Endothelial cell (in vitro differentiated cells): ENCODE results near the gene OTOA. TPM values are rescaled to one million over a fixed set of nuclear protein-coding genes. Genes with fewer than 3 reads are reported as not detected.
"Not testable (repeated sequence)": the region's sequence is repeated elsewhere in the genome, so short reads cannot be mapped to it uniquely, and the experiment has no call there.

ENCODE experiments used
- DNase-seq: peaks from one replicate; pipeline ENCODE4 v3.0.0; 2021; ENCODE audit warnings: low spot score
- H3K27ac Mint-ChIP-seq: one replicate; pipeline ENCODE4 v1.8.0; 2021; ENCODE audit warnings: mixed read lengths, inconsistent platforms; ENCODE audit not compliant: unreplicated experiment
- H3K27me3 Mint-ChIP-seq: one replicate; pipeline ENCODE4 v1.8.0; 2021; ENCODE audit warnings: mild to moderate bottlenecking, moderate library complexity, mixed read lengths, inconsistent platforms; ENCODE audit not compliant: unreplicated experiment
- H3K36me3 Mint-ChIP-seq: one replicate; pipeline ENCODE4 v1.8.0; 2021; ENCODE audit warnings: mild to moderate bottlenecking, low read depth, mixed read lengths, inconsistent platforms; ENCODE audit not compliant: unreplicated experiment
- H3K4me1 Mint-ChIP-seq: one replicate; pipeline ENCODE4 v1.8.0; 2021; ENCODE audit warnings: mild to moderate bottlenecking, mixed read lengths, inconsistent platforms; ENCODE audit not compliant: unreplicated experiment
- H3K4me3 Mint-ChIP-seq: one replicate; pipeline ENCODE4 v1.8.0; 2021; ENCODE audit warnings: mild to moderate bottlenecking, mixed read lengths, inconsistent platforms; ENCODE audit not compliant: unreplicated experiment
- H3K9me3 Mint-ChIP-seq: one replicate; pipeline ENCODE4 v1.8.0; 2021; ENCODE audit warnings: mixed read lengths, inconsistent platforms; ENCODE audit not compliant: unreplicated experiment
- CTCF ChIP-seq: fragments of 200-600 bp; sonication (generic); IDR thresholded peaks from one replicate; pipeline ENCODE4 v1.5.0; 2021; ENCODE audit warnings: antibody characterized with exemption; ENCODE audit not compliant: unreplicated experiment
- total RNA-seq: library from RNA; stranded (reverse); fragmentation: NEBNext Ultra II Directional; extraction: Animal tissue kit (Norgen Biotek cat#: 25700); gene quantifications from one replicate; pipeline ENCODE4 v1.2.1, GENCODE V29; 2021; ENCODE audit not compliant: unreplicated experiment

Gene OTOA
- total RNA-seq, 1 donor from 2014 or later, result not detected

- Mint-ChIP-seq H3K4me1 (peaks cover under 1% of the 10 kb centered on the region), H3K36me3 (no peaks in the 10 kb centered on the region), H3K27ac (no peak overlapping the region), H3K9me3 (no peaks in the 10 kb centered on the region), H3K27me3 (peaks cover 1% of the 10 kb centered on the region), H3K4me3 (no peak overlapping the region)
- DNase-seq, result no peak
- TF ChIP-seq CTCF, result no peak
Measured at GRCh38 chr16:21713549-21714368, 50.0 kb downstream of the OTOA start.

- H3K36me3 Mint-ChIP-seq, DNase-seq, H3K27ac Mint-ChIP-seq, H3K9me3 Mint-ChIP-seq, H3K4me3 Mint-ChIP-seq, H3K27me3 Mint-ChIP-seq, H3K4me1 Mint-ChIP-seq: not testable (repeated sequence)
Measured at GRCh38 chr16:21714369-21714618, 50.5 kb downstream of the OTOA start.

GRCh38 chr16:21717608-21718007, 53.8 kb downstream of the OTOA start:
- Mint-ChIP-seq H3K4me3 (no peak overlapping the region), H3K4me1 (peaks cover 8% of the 10 kb centered on the region), H3K27ac (no peak overlapping the region), H3K27me3 (peaks cover 1% of the 10 kb centered on the region), H3K36me3 (no peaks in the 10 kb centered on the region), H3K9me3 (no peaks in the 10 kb centered on the region)
- no peak for DNase-seq
- TF ChIP-seq CTCF, result no peak

GRCh38 chr16:21719283-21719682, 55.5 kb downstream of the OTOA start:
- Mint-ChIP-seq H3K4me3 (no peak overlapping the region), H3K4me1 (peaks cover 8% of the 10 kb centered on the region), H3K9me3 (no peaks in the 10 kb centered on the region), H3K27me3 (no peaks in the 10 kb centered on the region), H3K27ac (no peak overlapping the region), H3K36me3 (no peaks in the 10 kb centered on the region)
- no peak for TF ChIP-seq CTCF
- DNase-seq, result no peak

GRCh38 chr16:21720533-21720932, 56.8 kb downstream of the OTOA start:
- Mint-ChIP-seq H3K27ac (no peak overlapping the region), H3K9me3 (no peaks in the 10 kb centered on the region), H3K4me3 (no peak overlapping the region), H3K36me3 (no peaks in the 10 kb centered on the region), H3K4me1 (peaks cover 8% of the 10 kb centered on the region), H3K27me3 (no peaks in the 10 kb centered on the region)
- DNase-seq, result no peak
- TF ChIP-seq CTCF, result no peak
